HEK293T (cell line): ENCODE data around the gene TNS3.

ENCODE experiments used
- CTCF ChIA-PET: fragments of 350-600 bp; formaldehyde crosslinking; extraction: SDS; loops from one replicate; lab custom pipeline; 2021; ENCODE audit warnings: antibody characterized with exemption, inconsistent platforms; lab: Yijun Ruan, JAX
- POLR2A ChIA-PET: fragments of 350-600 bp; formaldehyde crosslinking; extraction: SDS; loops from one replicate; lab custom pipeline; 2020; ENCODE audit warnings: antibody characterized with exemption, inconsistent platforms; lab: Yijun Ruan, JAX
- DNase-seq: peaks from one replicate; pipeline ENCODE4 v3.0.0; 2012; ENCODE audit warnings: mixed read lengths; ENCODE audit errors: extremely low spot score
- ARNT ChIP-seq: fragments of 450-650 bp; IDR thresholded peaks from 2 replicates; pipeline ENCODE4 v1.6.1; 2017; ENCODE audit warnings: mild to moderate bottlenecking
- BHLHE40 ChIP-seq: fragments of 450-650 bp; IDR thresholded peaks from 2 replicates; pipeline ENCODE4 v1.6.1; 2016; ENCODE audit warnings: mild to moderate bottlenecking, moderate library complexity, borderline replicate concordance
- CTBP1 ChIP-seq: fragments of 450-650 bp; IDR thresholded peaks from 2 replicates; pipeline ENCODE4 v1.6.1; 2016; ENCODE audit warnings: borderline replicate concordance
- ELF4 ChIP-seq: fragments of 450-650 bp; IDR thresholded peaks from 2 replicates; pipeline ENCODE4 v1.6.1; 2017; ENCODE audit warnings: antibody characterized with exemption
- FOXA1 ChIP-seq: fragments of 450-650 bp; IDR thresholded peaks from 2 replicates; pipeline ENCODE4 v1.6.1; 2016; ENCODE audit warnings: mild to moderate bottlenecking
- FOXK2 ChIP-seq: fragments of 450-650 bp; IDR thresholded peaks from 2 replicates; pipeline ENCODE4 v1.6.1; 2016; ENCODE audit warnings: mild to moderate bottlenecking
- FOXM1 ChIP-seq: fragments of 450-650 bp; IDR thresholded peaks from 2 replicates; pipeline ENCODE4 v1.6.1; 2017; ENCODE audit warnings: mild to moderate bottlenecking, borderline replicate concordance
- HDGF ChIP-seq: fragments of 450-650 bp; IDR thresholded peaks from 2 replicates; pipeline ENCODE4 v1.6.1; 2017; ENCODE audit warnings: antibody characterized with exemption, borderline replicate concordance
- L3MBTL2 ChIP-seq: fragments of 450-650 bp; conservative IDR thresholded peaks from 2 replicates; pipeline ENCODE4 v1.6.1; 2016; ENCODE audit warnings: mild to moderate bottlenecking
- LEF1 ChIP-seq: fragments of 450-650 bp; IDR thresholded peaks from 2 replicates; pipeline ENCODE4 v1.6.1; 2017; ENCODE audit warnings: mild to moderate bottlenecking, borderline replicate concordance
- NFRKB ChIP-seq: fragments of 450-650 bp; IDR thresholded peaks from 2 replicates; pipeline ENCODE4 v1.6.1; 2016; ENCODE audit warnings: mild to moderate bottlenecking, moderate library complexity
- PKNOX1 ChIP-seq: fragments of 450-650 bp; IDR thresholded peaks from 2 replicates; pipeline ENCODE4 v1.6.1; 2016
- SP1 ChIP-seq: fragments of 450-650 bp; IDR thresholded peaks from 2 replicates; pipeline ENCODE4 v1.6.1; 2017
- SUZ12 ChIP-seq: fragments of 450-650 bp; IDR thresholded peaks from 2 replicates; pipeline ENCODE4 v1.6.1; 2016; ENCODE audit warnings: mild to moderate bottlenecking
- TARDBP ChIP-seq: fragments of 450-650 bp; IDR thresholded peaks from 2 replicates; pipeline ENCODE4 v1.6.1; 2016
- ZNF384 ChIP-seq: fragments of 450-650 bp; IDR thresholded peaks from 2 replicates; pipeline ENCODE4 v1.6.1; 2016

TNS3 gene

DNA sequence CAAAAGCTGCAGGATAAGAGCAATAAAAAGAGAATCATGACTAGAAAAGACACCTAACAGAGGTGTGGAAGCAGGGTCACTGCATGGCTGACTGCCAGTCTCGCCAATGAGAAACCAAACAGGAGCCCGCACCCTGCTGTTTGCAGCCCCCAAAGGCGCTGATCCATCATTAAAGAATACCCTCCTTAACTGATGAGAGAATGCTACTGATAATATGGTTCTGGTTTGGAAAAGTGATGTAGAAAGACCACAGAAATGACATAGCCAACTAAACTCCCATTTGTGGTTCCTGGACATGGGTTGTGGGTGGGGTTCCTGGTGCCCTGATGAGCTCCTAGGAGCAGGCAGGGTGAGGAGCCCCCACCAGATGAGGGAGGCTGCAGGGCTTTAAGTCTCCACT is 207.4 kb downstream of the TNS3 start:
- TF ChIP-seq BHLHE40, result no peak
- TF ChIP-seq ELF4, result no peak
- no peak for TF ChIP-seq HDGF
- no peak for TF ChIP-seq FOXM1
- no peak for TF ChIP-seq TARDBP
- TF ChIP-seq FOXK2, result no peak
- no peak for TF ChIP-seq LEF1
- ChIA-PET POLR2A (no interaction called here), CTCF (no interaction called here)
- DNase-seq, result no peak

- CTCF ChIA-PET, result no interaction called here
- no peak for TF ChIP-seq CTBP1
- DNase-seq, result no peak
- POLR2A ChIA-PET, result no interaction called here
Observed at GRCh38 chr7:47373871-47374451, 207.9 kb downstream of the TNS3 start.

DNA sequence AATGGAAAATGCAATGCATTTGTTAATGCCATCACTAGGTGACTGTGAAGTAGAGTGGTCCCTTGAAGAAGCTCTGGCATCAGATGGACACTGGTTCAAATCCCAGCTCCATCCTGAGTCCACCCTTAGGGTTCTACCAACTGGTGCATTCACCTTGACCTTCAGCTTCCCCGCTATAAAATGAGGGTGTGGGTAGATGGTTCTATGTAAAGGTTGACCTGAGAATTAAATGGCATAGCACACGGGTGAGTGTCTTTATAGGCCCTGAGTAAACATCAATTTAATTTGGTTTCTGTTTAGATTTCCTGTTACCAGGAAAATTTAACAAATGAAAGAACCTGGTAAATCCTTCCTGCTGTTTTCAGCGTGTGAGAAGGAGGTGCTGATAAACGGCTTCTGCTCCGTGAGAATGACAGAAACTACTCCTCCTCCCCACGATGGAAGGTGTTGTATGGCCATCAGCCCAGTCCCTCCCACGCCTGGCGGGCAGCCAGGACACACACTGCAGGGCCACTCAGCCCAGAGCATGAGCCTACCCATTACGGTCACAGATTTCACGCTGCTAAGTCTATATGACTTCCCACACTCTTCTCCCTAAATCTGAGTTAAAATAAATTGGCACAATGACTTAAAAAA is 210.1 kb downstream of the TNS3 start:
- TF ChIP-seq FOXK2 (no peak), SP1 (no peak), TARDBP (no peak), LEF1 (no peak), ELF4 (no peak), FOXM1 (no peak), CTBP1 (no peak), ARNT (no peak), NFRKB (no peak), BHLHE40 (no peak), ZNF384 (no peak), FOXA1 (no peak)
- peak; percentile 68 for DNase-seq

DNA sequence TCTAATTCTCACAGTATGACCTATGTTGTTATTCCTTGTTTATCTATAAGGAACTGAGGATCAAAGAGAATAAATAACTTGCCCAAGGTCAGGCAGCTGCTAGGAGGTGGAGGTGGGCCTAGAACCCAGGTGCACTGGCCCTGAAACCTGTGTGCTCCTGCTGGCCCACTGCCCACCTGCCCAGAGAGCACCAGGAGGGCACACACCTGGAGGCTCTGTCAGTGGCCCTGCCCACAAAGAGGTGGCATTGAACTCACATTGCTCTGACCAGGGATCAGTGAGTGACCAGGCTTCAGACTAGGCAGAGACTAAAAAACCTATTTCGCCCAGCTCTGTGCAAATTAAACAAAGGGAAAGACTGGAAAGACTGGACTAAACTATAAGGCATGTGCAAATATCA is 210.6 kb downstream of the TNS3 start:
- DNase-seq, result no peak
- ChIA-PET CTCF (no interaction called here), POLR2A (no interaction called here)
- no peak for TF ChIP-seq ELF4
- no peak for TF ChIP-seq CTBP1
- no peak for TF ChIP-seq ZNF384

More for the DNA sequence above, 210.1 kb downstream of the TNS3 start:
- ChIA-PET POLR2A (no interaction called here), CTCF (no interaction called here)

DNA sequence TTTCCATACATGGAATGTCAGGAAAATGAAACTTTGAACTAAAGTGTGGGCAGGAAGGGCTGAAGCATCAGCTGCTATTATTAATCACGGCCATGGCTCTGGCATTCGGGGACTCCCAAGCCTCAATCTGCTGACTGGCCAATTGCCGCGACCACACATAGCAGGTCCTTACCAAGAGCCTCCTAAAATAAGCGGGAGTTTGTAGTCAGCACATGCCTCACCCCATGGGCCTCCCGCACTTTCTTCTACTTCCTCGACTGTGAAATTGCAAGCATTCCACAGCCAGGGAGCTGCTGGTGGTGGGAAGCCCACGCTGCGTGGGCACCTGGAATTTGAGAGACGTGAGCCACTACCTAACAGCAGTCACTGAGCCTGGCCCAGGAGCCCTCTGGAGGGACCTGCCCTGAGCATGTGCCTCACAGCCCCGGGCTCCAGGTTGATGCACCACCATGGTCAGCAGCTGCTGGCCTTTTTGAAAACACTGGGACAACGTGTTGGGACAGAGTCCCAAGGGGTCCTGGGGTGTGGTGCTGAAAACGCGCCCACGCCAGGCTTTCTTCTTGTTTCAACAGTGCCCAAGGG is 211.4 kb downstream of the TNS3 start:
- TF ChIP-seq ARNT (no peak), LEF1 (no peak), HDGF (no peak), FOXM1 (no peak), FOXA1 (no peak), FOXK2 (no peak), ELF4 (no peak), SUZ12 (no peak), PKNOX1 (no peak), SP1 (no peak), BHLHE40 (no peak), TARDBP (no peak), ZNF384 (no peak), NFRKB (no peak), CTBP1 (no peak), L3MBTL2 (no peak)
- DNase-seq, result no peak
- ChIA-PET CTCF (no interaction called here), POLR2A (no interaction called here)

- no peak for DNase-seq
- TF ChIP-seq FOXK2 (no peak), HDGF (no peak), TARDBP (no peak), FOXM1 (no peak), FOXA1 (no peak), ZNF384 (no peak), ARNT (no peak), NFRKB (no peak), SUZ12 (no peak), CTBP1 (no peak), SP1 (no peak), PKNOX1 (no peak), LEF1 (no peak), BHLHE40 (no peak), ELF4 (no peak), L3MBTL2 (no peak)
- POLR2A ChIA-PET, result no interaction called here
- CTCF ChIA-PET, result no interaction called here
Observed at GRCh38 chr7:47369736-47370135, 212.2 kb downstream of the TNS3 start.

- ChIA-PET CTCF (interaction anchor here (1.6 kb wide), 1 partner anchor 12 kb away, joined by 3 read pairs; no protein-coding TSS in a partner anchor), POLR2A (no interaction called here)
- DNase-seq, result no peak
- no peak for TF ChIP-seq CTBP1
- no peak for TF ChIP-seq FOXM1
- TF ChIP-seq TARDBP, result no peak
- no peak for TF ChIP-seq FOXK2
- no peak for TF ChIP-seq SUZ12
- no peak for TF ChIP-seq NFRKB
- no peak for TF ChIP-seq ARNT
- TF ChIP-seq PKNOX1, result no peak
- no peak for TF ChIP-seq ZNF384
- TF ChIP-seq SP1, result no peak
- no peak for TF ChIP-seq L3MBTL2
- TF ChIP-seq BHLHE40, result no peak
- no peak for TF ChIP-seq ELF4
- no peak for TF ChIP-seq FOXA1
- TF ChIP-seq HDGF, result no peak
- no peak for TF ChIP-seq LEF1
Observed at GRCh38 chr7:47368190-47368812, 213.6 kb downstream of the TNS3 start.
